22Rv1 (cell line): ENCODE measurements around the gene TRPC4AP.

Experiments
- H3K27ac ChIP-seq: fragments of 450-650 bp; 2 replicates; pipeline ENCODE4 v1.5.1; 2017
- ZFX ChIP-seq: fragments of 450-650 bp; IDR thresholded peaks from 2 replicates; pipeline ENCODE4 v1.6.1; 2017; ENCODE audit warnings: antibody characterized with exemption, borderline replicate concordance
- TF ChIP-seq, protein P1 (sequence below): fragments of 450-650 bp; IDR thresholded peaks from 2 replicates; pipeline ENCODE4 v1.5.1; 2017; ENCODE audit warnings: mild to moderate bottlenecking

Gene TRPC4AP

DNA sequence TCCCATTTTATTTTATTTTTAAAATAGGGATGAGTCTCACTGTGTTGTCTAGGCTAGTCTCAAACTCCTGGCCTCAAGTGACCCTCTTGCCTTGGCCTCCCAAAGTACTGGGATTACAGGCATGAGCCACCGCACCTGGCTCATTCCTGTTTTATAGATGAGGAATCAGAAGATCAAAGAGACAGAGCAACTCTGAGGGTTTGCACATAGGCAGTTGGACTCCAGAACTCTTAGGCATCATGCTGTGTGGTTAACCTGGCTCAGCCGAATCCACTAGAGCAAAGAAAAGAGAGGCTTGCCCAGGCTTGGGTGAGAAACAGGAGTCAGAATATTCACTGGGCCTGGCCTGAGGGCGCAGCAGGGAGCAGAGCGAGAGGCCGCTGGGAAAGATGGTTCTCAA lies 127.6 kb downstream of the TRPC4AP start:
- TF ChIP-seq, protein P1, sequence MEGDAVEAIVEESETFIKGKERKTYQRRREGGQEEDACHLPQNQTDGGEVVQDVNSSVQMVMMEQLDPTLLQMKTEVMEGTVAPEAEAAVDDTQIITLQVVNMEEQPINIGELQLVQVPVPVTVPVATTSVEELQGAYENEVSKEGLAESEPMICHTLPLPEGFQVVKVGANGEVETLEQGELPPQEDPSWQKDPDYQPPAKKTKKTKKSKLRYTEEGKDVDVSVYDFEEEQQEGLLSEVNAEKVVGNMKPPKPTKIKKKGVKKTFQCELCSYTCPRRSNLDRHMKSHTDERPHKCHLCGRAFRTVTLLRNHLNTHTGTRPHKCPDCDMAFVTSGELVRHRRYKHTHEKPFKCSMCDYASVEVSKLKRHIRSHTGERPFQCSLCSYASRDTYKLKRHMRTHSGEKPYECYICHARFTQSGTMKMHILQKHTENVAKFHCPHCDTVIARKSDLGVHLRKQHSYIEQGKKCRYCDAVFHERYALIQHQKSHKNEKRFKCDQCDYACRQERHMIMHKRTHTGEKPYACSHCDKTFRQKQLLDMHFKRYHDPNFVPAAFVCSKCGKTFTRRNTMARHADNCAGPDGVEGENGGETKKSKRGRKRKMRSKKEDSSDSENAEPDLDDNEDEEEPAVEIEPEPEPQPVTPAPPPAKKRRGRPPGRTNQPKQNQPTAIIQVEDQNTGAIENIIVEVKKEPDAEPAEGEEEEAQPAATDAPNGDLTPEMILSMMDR, result no peak
- TF ChIP-seq ZFX, result no peak
- no peak overlapping the region for H3K27ac ChIP-seq

DNA sequence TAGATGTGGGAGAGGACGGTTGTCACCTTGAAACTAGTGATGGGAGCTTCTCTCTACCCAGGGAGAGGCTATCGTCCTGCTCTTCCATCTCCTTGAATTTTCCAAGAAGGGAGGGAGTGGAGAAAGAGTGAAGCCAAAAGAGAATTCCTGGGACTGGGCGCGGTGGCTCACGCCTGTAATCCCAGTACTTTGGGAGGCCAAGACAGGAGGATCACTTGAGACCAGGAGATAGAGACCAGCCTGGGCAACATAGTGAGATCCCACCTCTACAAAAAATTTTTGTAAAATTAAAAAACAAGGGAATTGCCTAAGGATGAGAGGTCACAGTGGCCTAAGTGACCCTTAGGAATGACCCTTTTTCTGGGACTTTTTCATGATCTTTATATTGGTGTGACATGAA lies 128.1 kb downstream of the TRPC4AP start:
- TF ChIP-seq, protein P1, result no peak
- TF ChIP-seq ZFX, result no peak
- H3K27ac ChIP-seq, result no peak overlapping the region

DNA sequence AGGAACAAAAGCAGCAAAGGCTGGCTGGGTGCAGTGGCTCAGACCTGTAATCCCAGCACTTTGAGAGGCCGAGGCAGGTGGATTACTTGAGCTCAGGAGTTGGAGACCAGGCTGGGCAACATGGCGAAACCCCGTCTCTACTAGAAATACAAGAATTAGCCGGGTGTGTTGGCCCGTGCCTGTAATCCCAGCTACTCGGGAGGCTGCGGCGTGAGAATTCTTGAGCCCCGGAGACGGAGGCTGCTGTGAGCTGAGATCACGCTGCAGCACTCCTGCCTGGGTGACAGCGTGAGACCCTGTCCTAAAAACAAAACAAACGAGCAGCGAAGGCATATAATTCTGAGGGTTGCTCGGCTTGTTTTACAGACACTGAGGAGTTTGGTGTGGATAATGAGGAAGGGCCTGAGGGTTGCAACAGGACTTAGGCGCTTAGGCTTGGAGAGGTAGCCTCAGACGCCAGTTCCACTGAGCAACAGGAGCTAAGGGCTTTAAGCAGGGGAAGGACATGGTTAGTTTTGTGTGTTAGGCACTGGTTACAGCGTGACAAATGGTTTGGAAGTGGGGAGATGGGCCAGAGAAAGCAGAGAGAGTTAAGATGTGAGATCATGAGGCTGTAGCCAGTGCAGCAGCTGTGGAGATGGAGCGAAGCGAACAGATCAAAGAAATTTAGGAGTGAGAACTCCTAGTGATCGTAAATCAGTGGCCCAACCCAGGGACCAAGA lies 135.7 kb downstream of the TRPC4AP start:
- TF ChIP-seq ZFX, result no peak
- no peak overlapping the region for H3K27ac ChIP-seq

DNA sequence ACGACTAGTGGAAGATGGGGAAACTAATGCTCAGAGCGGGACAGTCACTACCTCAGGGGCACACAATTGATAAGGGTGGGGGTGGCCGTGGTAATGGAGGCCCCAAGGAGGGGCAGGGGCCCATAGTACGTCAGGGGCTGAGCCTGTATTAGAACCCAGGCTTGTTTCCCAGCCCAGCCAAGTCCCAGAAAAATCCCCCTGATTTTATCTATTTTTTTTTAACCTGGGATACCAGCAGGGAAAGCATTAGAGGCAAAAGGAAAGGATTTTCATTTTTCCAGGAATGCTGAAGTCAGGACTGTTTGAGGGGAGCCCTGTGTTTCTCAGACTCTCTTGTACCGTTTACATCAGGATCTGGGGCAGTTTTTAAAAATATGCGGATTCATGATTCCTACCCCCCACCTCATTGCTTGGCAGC lies 136.6 kb downstream of the TRPC4AP start:
- H3K27ac ChIP-seq, result peak overlapping the region; percentile 91
- TF ChIP-seq ZFX, result no peak
- TF ChIP-seq, protein P1, result peak; percentile 43

DNA sequence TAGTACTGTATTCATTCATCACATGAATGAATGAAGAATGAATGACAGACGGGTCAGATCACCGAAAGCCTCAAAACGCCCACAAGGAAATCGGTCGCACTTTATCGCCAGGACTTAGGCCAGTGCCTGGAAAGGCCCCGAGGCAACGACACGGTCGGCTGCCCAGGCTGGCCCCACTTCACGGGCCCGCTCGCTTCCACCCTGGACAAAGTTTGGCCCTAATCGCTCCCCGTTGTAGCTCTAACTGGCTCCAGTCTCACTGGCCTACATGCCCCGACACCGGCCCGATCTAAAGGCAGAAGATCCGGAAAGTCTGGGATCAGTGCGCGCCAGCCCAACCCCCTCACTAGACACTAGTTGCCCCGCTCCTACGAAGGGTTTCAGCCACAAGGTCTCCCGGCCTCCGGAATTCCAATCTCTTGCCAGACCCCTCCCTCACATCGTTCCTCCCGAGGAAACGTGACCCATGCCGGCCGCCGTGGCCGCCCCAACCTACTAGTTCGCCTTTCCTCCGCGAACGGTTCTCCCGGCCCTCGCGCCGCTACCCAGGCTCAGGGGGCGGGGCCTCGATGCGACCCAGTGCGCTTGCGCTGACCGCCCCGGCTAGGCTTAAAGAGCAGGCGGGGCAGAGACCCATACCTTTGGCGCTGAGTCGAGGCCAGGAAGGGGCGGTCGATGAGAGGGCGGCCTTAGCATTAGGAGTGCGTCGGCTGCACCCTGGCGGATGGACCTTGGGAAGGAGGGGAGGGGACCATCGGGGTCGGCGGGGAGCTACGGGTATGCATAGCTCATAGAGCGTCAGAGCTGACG lies 137.2 kb downstream of the TRPC4AP start, which contains the start of the genes GSS and MYH7B:
Gene GSS, minus strand, starts transcription at position 576 of the 810 bp plus-strand sequence. CDS start 3,954 bp downstream, outside the sequence.
Gene MYH7B, plus strand, starts transcription at position 638 of the 810 bp plus-strand sequence. CDS start 22,138 bp downstream, outside the sequence.
- TF ChIP-seq, protein P1, result peak; percentile 74
- no peak for TF ChIP-seq ZFX
- H3K27ac ChIP-seq, result peak within 1 kb of the TSS; percentile 91

DNA sequence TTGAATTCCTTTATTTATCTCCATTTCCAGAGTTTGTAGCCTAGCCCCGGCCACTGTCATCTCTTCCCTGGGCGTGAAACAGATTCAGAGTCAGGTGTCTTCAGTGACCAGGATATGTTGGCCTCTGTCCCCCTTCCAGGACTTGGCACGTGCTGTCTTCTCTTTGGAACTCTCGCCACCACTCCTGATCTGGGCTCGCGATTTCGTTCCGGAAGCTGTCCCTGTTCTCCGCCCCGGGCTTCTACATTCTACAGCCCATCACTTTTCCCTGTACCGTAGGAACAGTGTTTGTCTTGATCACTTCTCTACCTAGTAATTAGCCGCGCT lies 137.7 kb downstream of the TRPC4AP start:
- H3K27ac ChIP-seq, result peak overlapping the region; percentile 91
- no peak for TF ChIP-seq ZFX
- TF ChIP-seq, protein P1, result no peak

DNA sequence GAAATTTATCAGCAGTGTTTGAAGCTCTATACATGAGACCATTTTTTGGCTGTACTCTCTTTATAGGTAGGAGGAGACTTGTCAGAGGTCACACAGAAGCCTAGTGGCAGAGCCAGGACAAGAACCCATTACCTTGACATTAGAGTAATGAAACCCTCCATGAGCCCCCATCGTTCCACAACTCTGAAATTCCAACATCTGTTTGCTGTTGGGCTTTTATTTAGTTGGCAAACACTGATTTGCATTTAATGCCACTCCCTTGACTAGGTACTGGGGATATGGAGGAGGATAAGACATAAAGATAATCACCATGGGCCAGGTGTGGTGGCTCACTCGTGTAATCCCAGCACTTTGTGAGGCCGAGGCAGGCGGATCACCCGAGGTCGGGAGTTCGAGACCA lies 138.6 kb downstream of the TRPC4AP start:
- TF ChIP-seq, protein P1, result no peak
- TF ChIP-seq ZFX, result no peak
- peak overlapping the region; percentile 91 for H3K27ac ChIP-seq
